ENCODE results near the gene HECTD4.

- TF ChIP-seq, protein P1, sequence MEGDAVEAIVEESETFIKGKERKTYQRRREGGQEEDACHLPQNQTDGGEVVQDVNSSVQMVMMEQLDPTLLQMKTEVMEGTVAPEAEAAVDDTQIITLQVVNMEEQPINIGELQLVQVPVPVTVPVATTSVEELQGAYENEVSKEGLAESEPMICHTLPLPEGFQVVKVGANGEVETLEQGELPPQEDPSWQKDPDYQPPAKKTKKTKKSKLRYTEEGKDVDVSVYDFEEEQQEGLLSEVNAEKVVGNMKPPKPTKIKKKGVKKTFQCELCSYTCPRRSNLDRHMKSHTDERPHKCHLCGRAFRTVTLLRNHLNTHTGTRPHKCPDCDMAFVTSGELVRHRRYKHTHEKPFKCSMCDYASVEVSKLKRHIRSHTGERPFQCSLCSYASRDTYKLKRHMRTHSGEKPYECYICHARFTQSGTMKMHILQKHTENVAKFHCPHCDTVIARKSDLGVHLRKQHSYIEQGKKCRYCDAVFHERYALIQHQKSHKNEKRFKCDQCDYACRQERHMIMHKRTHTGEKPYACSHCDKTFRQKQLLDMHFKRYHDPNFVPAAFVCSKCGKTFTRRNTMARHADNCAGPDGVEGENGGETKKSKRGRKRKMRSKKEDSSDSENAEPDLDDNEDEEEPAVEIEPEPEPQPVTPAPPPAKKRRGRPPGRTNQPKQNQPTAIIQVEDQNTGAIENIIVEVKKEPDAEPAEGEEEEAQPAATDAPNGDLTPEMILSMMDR (IDR thresholded peaks at IDR 0.05; ENCODE audit: low read length), result no peak
- TF ChIP-seq EZH2 (IDR thresholded peaks at IDR 0.05; ENCODE audit: borderline replicate concordance, low read length), result no peak
Measured at GRCh38 chr12:112218150-112218549, 164.1 kb downstream of the HECTD4 start.
